ENCODE results near the gene MLLT3. TPM values are rescaled to one million over a fixed set of nuclear protein-coding genes. Genes with fewer than 3 reads are reported as not detected.

MLLT3 gene
- total and polyA plus RNA-seq, 2 of the 13 experiments (the other 11 are each of a cell fraction or from before 2014, with no cell fraction given) = 12.3 to 12.6 TPM

DNA sequence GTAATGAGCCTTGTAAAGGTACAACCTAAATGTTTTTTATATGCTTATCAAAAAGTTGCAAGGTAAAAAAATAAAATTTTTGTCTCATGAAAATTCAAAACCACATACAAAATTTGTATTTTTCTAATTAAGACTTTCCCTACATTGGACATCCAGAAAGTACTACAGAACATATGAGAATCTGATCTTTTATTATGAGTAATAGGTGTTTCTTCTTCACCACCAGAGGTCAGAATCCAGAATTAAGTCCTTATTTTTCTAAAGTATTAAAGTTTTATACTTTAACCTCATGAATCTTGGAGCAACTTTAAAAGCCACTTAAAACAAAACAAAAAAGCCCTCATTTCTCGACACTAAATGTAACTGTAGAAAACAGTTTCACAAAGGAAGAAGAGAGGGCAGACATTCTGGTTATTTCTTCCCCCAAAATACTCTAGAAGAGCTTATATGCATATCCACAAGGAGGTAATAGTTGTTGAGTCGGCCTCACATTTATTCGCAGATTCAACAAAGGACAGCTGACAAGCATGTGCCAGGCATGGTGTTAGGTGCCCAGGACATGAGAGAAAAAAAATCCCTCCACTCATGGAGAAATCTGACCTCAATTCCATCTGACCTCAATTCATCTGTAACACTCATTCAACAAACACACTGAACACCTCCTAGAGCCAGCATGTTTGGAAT is 69.3 kb downstream of the MLLT3 start:
- peaks cover 32% of the 10 kb centered on the region for H3K4me1 ChIP-seq (ENCODE audit: insufficient read depth, low read length)
- H3K9ac ChIP-seq (ENCODE audit: insufficient read depth, low read depth, low read length) = no peak overlapping the region
- no peak overlapping the region for H2AFZ ChIP-seq (ENCODE audit: low read length)
- POLR2A ChIA-PET = no interaction called here
- BruUV-seq (replicated peaks) = no TSS peak
- intact Hi-C loops (cut with micrococcal nuclease; ENCODE audit: unreplicated experiment) = loop anchor here (2.0 to 5.0 kb wide), 2 partner anchors 69 to 388 kb away; partner anchors contain the start of gene MLLT3
- H3K4me3 ChIP-seq (replicated peaks in 1 of 3; ENCODE audit: insufficient read depth in 1 of 3, low read depth in 2 of 3, low read length in 3 of 3) = no peak overlapping the region
- FAIRE-seq = no peak
- no peaks in the 10 kb centered on the region for H3K9me3 ChIP-seq (ENCODE audit: low read length)
- no peak for ATAC-seq
- no peaks in the 10 kb centered on the region; the same call in 1 of the 2 replicates for H4K20me1 ChIP-seq (ENCODE audit: insufficient read depth, low read length)
- TF ChIP-seq HOMEZ (CRISPR knock-in tag; IDR thresholded peaks at IDR 0.05; ENCODE audit: low read depth) (no peak), ZNF3 (CRISPR knock-in tag; IDR thresholded peaks at IDR 0.05) (0 out of 2 replicates have a peak, but pooled peaks have one; percentile 27)
- CTCF ChIA-PET (ENCODE audit: low intra/inter-chr PET ratio, low total read pairs) = no interaction called here
- WGBS (ENCODE audit: low lambda C conversion rate) = 60% methylated on average over 3 of the region's 3 CpGs
- no peaks in the 10 kb centered on the region for H3K36me3 ChIP-seq (replicated peaks in 1 of 2; ENCODE audit: control insufficient read depth in 1 of 2, insufficient read depth in 2 of 2, low read length in 2 of 2)
- DNase-seq (ENCODE audit: low spot score) = peak; percentile 9
- no peak overlapping the region for H3K27ac ChIP-seq (ENCODE audit: extremely low read length, insufficient read depth, low read length)
- in situ Hi-C loops (cut with HindIII; ENCODE audit: extremely low pct_ligation_motif_present, low pct_unique_long_range_greater_than_20kb) = loop anchor here (10.0 kb wide), 1 partner anchor 52 kb away; no protein-coding TSS in a partner anchor
- no peaks in the 10 kb centered on the region for H3K27me3 ChIP-seq (ENCODE audit: control insufficient read depth in 1 of 2, insufficient read depth in 2 of 2, low read length in 2 of 2)
- no peak overlapping the region for H3K4me2 ChIP-seq (ENCODE audit: low read depth, low read length)
- peaks cover 3% of the 10 kb centered on the region for H3K79me2 ChIP-seq (ENCODE audit: insufficient read depth, low read length)

DNA sequence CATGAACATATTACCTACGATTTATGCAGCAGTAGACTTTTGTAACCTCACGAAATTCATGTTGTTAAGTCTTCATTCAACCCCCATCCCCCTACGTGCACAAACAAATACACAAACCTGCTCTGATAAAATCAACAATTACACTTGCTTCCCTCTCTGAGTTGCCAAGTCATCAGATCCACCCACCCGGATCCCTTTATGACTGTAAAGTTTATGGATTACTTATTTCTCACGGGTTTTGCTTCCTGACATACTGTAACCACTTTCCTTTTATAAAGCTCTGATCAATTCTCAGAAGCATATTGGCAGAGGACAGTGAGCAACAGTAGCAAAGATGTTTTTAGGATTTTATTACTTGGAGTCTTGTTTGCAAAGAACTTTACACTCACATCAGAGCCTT is 70.5 kb downstream of the MLLT3 start:
- in situ Hi-C loops (cut with HindIII; ENCODE audit: extremely low pct_ligation_motif_present, low pct_unique_long_range_greater_than_20kb) (loop anchor here (10.0 kb wide), 1 partner anchor 53 kb away; no protein-coding TSS in a partner anchor), intact Hi-C loops (cut with micrococcal nuclease; ENCODE audit: unreplicated experiment) (loop anchor here (2.0 to 5.0 kb wide), 2 partner anchors 70 to 389 kb away; partner anchors contain the start of gene MLLT3)
- ChIA-PET POLR2A (no interaction called here), CTCF (ENCODE audit: low intra/inter-chr PET ratio, low total read pairs) (no interaction called here)
- Histone ChIP-seq H2AFZ (ENCODE audit: low read length) (no peak overlapping the region), H3K4me3 (replicated peaks in 1 of 3; ENCODE audit: insufficient read depth in 1 of 3, low read depth in 2 of 3, low read length in 3 of 3) (no peak overlapping the region), H3K79me2 (ENCODE audit: insufficient read depth, low read length) (peaks cover 3% of the 10 kb centered on the region), H3K36me3 (replicated peaks in 1 of 2; ENCODE audit: control insufficient read depth in 1 of 2, insufficient read depth in 2 of 2, low read length in 2 of 2) (no peaks in the 10 kb centered on the region), H3K9ac (ENCODE audit: insufficient read depth, low read depth, low read length) (no peak overlapping the region), H3K9me3 (ENCODE audit: low read length) (no peaks in the 10 kb centered on the region), H3K4me2 (ENCODE audit: low read depth, low read length) (0 out of 2 replicates have a peak overlapping the region, but pooled peaks have one; percentile 8), H3K27ac (ENCODE audit: extremely low read length, insufficient read depth, low read length) (peak overlapping the region; percentile 2), H3K27me3 (ENCODE audit: control insufficient read depth in 1 of 2, insufficient read depth in 2 of 2, low read length in 2 of 2) (no peaks in the 10 kb centered on the region), H4K20me1 (ENCODE audit: insufficient read depth, low read length) (no peaks in the 10 kb centered on the region; the same call in 1 of the 2 replicates), H3K4me1 (ENCODE audit: insufficient read depth, low read length) (peaks cover 32% of the 10 kb centered on the region)
- 18% methylated on average over 5 of the region's 5 CpGs for WGBS (ENCODE audit: low lambda C conversion rate)
- DNase-seq (ENCODE audit: low spot score) (no peak), FAIRE-seq (no peak), ATAC-seq (no peak)
- no TSS peak for BruUV-seq (replicated peaks)
- no peak for TF ChIP-seq ZNF260 (CRISPR knock-in tag; IDR thresholded peaks at IDR 0.05; ENCODE audit: borderline replicate concordance, low read depth)
- TF ChIP-seq, protein P1, sequence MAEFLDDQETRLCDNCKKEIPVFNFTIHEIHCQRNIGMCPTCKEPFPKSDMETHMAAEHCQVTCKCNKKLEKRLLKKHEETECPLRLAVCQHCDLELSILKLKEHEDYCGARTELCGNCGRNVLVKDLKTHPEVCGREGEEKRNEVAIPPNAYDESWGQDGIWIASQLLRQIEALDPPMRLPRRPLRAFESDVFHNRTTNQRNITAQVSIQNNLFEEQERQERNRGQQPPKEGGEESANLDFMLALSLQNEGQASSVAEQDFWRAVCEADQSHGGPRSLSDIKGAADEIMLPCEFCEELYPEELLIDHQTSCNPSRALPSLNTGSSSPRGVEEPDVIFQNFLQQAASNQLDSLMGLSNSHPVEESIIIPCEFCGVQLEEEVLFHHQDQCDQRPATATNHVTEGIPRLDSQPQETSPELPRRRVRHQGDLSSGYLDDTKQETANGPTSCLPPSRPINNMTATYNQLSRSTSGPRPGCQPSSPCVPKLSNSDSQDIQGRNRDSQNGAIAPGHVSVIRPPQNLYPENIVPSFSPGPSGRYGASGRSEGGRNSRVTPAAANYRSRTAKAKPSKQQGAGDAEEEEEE (CRISPR knock-in tag; IDR thresholded peaks at IDR 0.05; ENCODE audit: borderline replicate concordance) = no peak
- TF ChIP-seq, protein P2, sequence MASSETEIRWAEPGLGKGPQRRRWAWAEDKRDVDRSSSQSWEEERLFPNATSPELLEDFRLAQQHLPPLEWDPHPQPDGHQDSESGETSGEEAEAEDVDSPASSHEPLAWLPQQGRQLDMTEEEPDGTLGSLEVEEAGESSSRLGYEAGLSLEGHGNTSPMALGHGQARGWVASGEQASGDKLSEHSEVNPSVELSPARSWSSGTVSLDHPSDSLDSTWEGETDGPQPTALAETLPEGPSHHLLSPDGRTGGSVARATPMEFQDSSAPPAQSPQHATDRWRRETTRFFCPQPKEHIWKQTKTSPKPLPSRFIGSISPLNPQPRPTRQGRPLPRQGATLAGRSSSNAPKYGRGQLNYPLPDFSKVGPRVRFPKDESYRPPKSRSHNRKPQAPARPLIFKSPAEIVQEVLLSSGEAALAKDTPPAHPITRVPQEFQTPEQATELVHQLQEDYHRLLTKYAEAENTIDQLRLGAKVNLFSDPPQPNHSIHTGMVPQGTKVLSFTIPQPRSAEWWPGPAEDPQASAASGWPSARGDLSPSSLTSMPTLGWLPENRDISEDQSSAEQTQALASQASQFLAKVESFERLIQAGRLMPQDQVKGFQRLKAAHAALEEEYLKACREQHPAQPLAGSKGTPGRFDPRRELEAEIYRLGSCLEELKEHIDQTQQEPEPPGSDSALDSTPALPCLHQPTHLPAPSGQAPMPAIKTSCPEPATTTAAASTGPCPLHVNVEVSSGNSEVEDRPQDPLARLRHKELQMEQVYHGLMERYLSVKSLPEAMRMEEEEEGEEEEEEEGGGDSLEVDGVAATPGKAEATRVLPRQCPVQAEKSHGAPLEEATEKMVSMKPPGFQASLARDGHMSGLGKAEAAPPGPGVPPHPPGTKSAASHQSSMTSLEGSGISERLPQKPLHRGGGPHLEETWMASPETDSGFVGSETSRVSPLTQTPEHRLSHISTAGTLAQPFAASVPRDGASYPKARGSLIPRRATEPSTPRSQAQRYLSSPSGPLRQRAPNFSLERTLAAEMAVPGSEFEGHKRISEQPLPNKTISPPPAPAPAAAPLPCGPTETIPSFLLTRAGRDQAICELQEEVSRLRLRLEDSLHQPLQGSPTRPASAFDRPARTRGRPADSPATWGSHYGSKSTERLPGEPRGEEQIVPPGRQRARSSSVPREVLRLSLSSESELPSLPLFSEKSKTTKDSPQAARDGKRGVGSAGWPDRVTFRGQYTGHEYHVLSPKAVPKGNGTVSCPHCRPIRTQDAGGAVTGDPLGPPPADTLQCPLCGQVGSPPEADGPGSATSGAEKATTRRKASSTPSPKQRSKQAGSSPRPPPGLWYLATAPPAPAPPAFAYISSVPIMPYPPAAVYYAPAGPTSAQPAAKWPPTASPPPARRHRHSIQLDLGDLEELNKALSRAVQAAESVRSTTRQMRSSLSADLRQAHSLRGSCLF (CRISPR knock-in tag; IDR thresholded peaks at IDR 0.05; ENCODE audit: borderline replicate concordance) = no peak
- TF ChIP-seq CENPBD1 (CRISPR knock-in tag; IDR thresholded peaks at IDR 0.05; ENCODE audit: borderline replicate concordance, low read depth) = no peak

Data from HepG2 (cell line).